Left renal pelvis (tissue), 4 donors: Measurements from ENCODE around the gene RAB3B. TPM values are rescaled to one million over a fixed set of nuclear protein-coding genes. Genes with fewer than 3 reads are reported as not detected.
"Not testable (repeated sequence)": the region's sequence is repeated elsewhere in the genome, so short reads cannot be mapped to it uniquely, and the experiment has no call there.

ENCODE experiments used
- DNase-seq, 4 donors: peaks; one replicate each; pipeline ENCODE4 v3.0.0-alpha.2; 2013; ENCODE audit warnings: low read depth in 4 of 4, low spot score in 3 of 4
- polyA plus RNA-seq, 4 donors: library from polyadenylated mRNA; unstranded; fragments of 120-200 nt; gene quantifications; one replicate each; pipeline ENCODE4 v1.2.1, GENCODE V29; 2013; ENCODE audit not compliant: insufficient read length in 4 of 4

RAB3B gene
- polyA plus RNA-seq, 4 donors: 1.6 to 5.8 (median 5.0) TPM

GRCh38 chr1:51989582-51990477 lies 670 bp downstream of the RAB3B start:
- no peak for DNase-seq

DNA sequence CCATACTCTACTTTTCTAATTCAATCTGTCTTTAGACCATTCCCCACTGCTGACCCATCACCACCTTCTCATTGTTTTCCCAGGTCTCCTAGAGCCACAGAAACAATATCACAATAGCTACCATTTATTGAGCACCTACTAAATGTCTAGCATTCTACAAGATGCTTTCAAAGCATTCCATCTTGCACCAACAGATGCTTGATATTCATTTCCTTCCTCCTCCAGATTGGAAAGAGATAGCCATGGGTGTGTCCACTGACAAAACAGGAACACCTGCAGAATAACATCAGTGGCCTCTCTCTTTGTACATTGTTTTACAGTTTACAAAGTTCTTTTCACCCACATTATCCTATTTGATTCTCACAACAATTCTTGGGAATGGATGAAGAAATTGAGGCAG lies 2.2 kb downstream of the RAB3B start:
- no peak for DNase-seq

DNA sequence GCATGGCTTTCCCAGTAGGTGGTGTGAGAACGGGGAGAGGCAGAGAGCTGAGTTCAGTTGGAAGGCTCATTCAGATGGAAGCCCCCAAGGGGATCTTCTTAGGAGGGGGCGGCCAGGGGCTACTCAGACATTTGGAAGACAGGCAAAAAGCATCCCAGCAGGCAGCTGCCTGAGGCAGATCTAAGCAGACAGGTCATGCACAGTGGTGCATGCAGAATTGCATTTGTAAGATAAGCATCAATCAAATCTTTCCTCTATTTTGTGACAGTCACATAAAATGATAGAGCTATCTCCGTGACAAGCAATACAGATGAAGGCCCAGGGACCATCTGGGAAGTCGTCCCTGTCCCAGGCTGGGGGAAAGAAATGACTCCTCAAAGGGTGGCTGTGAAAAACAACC lies 3.8 kb downstream of the RAB3B start:
- DNase-seq: no peak

- no peak for DNase-seq
Measured at GRCh38 chr1:51982161-51982560, 8.3 kb downstream of the RAB3B start.

DNA sequence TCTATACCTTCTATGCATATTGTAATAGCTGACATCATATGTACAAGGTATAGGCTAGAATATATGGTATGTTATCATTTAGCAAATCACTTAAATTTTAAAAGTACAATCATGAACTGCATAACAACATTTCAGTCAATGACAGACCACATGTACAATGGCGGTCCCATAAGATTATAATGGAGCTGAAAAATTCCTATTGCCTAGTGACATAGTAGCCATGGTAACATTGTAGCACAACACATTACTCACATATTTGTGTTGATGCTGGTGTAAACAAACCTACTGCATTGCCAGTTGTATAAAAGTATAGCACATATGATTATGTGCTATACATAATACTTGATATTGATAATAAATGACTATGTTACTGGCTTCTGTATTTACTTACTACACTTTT lies 8.9 kb downstream of the RAB3B start:
- DNase-seq: no peak

DNA sequence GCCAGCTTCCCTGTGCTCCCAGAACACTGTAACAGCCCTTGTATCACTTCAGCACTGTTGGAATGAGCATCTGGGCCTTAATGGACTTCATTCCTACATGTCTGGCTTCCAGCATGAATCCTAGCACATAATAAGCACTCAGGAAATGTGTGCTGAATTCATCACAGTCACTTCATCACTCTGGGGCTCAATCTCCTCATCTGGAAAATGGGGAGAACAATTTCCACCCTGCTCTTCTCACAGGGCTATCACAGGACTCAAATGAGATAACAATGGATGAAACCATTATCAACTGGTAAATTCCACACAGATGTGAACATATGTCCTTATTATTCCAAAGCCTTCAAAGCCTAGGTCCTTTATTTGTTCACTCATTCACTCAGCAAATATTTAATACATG lies 12.4 kb downstream of the RAB3B start:
- no peak for DNase-seq

DNA sequence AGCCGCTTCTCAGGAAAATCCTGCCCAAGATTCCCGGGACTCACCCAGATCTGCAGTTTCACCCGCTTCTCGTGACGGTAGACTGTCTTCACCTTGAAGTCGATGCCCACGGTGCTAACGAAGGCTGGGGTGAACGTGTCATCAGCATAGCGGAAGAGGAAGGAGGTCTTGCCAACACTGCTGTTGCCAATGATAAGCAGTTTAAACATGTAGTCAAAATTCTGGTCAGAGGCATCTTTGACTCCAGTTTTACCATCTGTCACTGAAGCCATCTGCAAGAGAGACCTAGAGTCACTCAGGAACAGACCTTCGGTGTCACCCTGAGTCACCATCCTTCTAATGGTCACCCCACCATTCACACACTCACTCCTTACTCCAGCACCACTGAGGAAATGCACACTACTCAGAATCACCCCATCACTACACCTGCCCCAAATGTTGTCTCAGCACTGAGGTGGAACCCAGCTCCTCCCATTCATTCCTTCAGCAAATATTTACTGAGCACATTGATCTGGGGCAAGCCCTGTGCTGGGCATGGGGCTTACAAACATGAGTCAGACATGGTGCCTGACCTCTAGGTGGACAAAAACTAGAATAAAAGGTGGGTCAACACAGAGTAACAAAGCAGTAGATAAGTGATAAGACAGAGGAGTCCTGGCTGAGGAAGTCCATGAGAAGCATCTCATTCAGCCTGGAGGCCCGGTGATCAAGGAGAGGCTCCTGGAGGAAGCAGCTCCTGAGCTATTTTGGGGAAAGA lies 13.5 kb downstream of the RAB3B start:
- DNase-seq: no peak

- DNase-seq: no peak
Measured at GRCh38 chr1:51973587-51974474, 16.7 kb downstream of the RAB3B start.

GRCh38 chr1:51969038-51969705 lies 21.3 kb downstream of the RAB3B start:
- DNase-seq: no peak

- DNase-seq: no peak
Measured at GRCh38 chr1:51968632-51969031, 21.9 kb downstream of the RAB3B start.

DNA sequence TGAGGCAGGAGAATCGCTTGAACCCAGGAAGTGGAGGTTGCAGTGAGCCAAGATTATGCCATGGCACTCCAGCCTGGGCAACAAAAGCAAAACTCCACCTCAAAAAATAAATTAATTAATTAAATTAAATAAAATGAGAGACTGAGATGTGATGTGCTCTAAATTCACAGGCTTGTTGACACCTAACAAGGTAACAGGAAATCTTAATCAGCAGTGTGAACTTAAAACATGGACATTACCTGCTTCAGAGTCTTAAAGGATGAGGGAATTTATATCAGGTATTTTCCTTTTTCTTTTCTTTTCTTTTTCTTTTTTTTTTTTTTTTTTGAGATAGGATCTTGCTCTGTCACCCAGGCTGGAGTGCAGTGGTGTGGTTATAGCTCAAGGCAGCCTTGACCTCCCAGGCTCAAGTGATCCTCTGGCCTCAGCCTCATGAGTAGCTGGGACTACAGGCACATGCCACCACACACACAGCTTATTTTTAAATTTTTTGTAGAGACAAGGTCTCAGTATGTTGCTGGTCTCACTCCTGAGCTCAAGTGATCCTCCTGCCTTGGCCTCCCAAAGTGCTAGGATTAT lies 23.2 kb downstream of the RAB3B start:
- DNase-seq: not testable (repeated sequence)

GRCh38 chr1:51966559-51966958 lies 23.9 kb downstream of the RAB3B start:
- DNase-seq: no peak

DNA sequence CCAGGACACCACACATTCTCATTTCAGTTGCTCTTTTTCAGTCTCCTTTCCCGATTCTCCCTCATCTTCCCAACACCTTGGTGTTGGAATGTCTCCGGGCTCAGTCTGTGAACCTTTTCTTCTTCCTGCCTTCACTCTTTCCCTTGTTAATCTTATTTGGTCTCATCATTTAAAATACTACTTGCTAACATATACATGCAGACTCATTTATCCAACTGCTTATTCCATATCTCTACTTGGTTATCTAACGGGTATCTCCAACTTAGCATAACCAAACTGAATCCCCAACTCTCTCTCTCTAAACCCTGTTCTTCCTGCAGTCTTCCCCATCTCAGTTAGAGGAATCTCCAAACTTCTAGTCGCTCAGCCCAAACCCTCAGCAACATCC lies 26.2 kb downstream of the RAB3B start:
- DNase-seq: no peak

- DNase-seq: no peak
Measured at GRCh38 chr1:51963592-51964308, 26.8 kb downstream of the RAB3B start.

- no peak for DNase-seq
Measured at GRCh38 chr1:51962486-51963356, 27.8 kb downstream of the RAB3B start.

- no peak for DNase-seq
Measured at GRCh38 chr1:51961954-51962353, 28.5 kb downstream of the RAB3B start.

DNA sequence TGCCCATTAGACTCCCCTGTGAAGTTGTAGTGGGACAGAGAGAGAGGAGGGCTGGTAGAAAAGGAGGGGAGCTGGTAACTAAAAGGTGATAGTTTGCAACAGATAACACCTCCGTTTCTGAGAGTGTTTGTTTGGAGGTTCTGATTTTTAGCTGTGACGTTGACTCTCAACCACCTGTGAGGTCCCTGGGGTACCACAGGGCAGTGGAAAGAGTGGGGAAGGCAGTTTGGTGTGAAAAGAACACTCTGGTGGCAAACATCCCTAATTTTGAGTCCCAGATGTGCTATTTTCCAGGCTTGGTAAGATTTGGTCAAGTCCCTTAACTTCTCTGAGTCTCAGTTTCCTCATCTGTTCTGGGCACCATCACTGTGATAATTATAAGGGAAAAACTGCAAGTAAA lies 29.3 kb downstream of the RAB3B start:
- DNase-seq: no peak

DNA sequence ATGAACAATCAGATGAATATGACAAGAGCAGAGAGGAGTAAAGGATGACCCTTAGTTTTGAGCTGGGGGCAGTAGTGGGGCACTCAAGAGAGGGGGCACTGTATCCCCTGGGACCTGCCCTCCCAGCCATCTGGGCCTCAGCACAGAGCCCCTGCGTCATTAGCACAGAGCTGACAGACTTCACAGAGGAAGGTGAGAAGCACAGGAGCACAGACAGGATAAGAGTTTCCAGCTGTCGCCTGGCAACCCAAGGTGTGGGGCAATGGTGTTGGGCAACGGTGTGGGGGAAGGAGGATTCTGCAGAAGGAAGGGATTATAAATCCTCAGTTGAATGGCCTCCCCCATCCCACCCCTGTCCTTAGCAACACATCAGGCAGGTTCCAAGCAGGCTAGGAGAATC lies 30.2 kb downstream of the RAB3B start:
- DNase-seq: no peak
